Tibial nerve (tissue), 4 donors: ENCODE results near the gene BLOC1S4. TPM values are rescaled to one million over a fixed set of nuclear protein-coding genes. Genes with fewer than 3 reads are reported as not detected.
"Not testable (repeated sequence)": the region's sequence is repeated elsewhere in the genome, so short reads cannot be mapped to it uniquely, and the experiment has no call there.

Experiments
- DNase-seq, 2 donors: peaks; one replicate each; pipeline ENCODE4 v3.0.0-alpha.2; 2019; ENCODE audit warnings: low spot score in 2 of 2
- H3K27ac ChIP-seq, 4 donors: fragments of 200-600 bp; sonication (generic) in 3 of 4; one replicate each; pipeline ENCODE4 v1.5.1; 2017 to 2019; ENCODE audit warnings: mild to moderate bottlenecking in 1 of 4
- H3K27me3 ChIP-seq, 2 donors: fragments of 200-600 bp; sonication (generic) in 1 of 2; one replicate each; pipeline versions ENCODE4 v1.5.1 to v1.6.0; 2017 to 2019
- H3K36me3 ChIP-seq, 3 donors: fragments of 200-600 bp; sonication (generic); one replicate each; pipeline ENCODE4 v1.5.1; 2018 to 2019
- H3K4me1 ChIP-seq, 4 donors: fragments of 200-600 bp; sonication (generic) in 3 of 4; one replicate each; pipeline ENCODE4 v1.5.1; 2017 to 2019
- H3K4me3 ChIP-seq, 4 donors: fragments of 200-600 bp; sonication (generic) in 3 of 4; one replicate each; pipeline ENCODE4 v1.5.1; 2017 to 2019; ENCODE audit warnings: mild to moderate bottlenecking in 1 of 4, moderate library complexity in 1 of 4
- H3K9me3 ChIP-seq, 4 donors: fragments of 200-600 bp; sonication (generic) in 3 of 4; one replicate each; pipeline ENCODE4 v1.5.1; 2017 to 2019
- CTCF ChIP-seq, 5 experiments: fragments of 200-600 bp in 3 of 5; fragments of 450-650 bp in 2 of 5; sonication (generic) in 3 of 5; IDR thresholded peaks; one replicate each; pipeline ENCODE4 v1.5.1; 2016 to 2019; ENCODE audit warnings: antibody characterized with exemption in 5 of 5, mild to moderate bottlenecking in 3 of 5, moderate library complexity in 2 of 5
- EP300 ChIP-seq, 2 donors: sonication (generic); formaldehyde crosslinking; IDR thresholded peaks; one replicate each; pipeline ENCODE4 v1.6.1; 2017; ENCODE audit warnings: antibody characterized with exemption in 2 of 2, mild to moderate bottlenecking in 1 of 2
- POLR2A ChIP-seq, 2 donors: fragments of 450-650 bp; IDR thresholded peaks; one replicate each; pipeline ENCODE4 v1.6.1; 2017; ENCODE audit warnings: antibody characterized with exemption in 2 of 2, mild to moderate bottlenecking in 2 of 2, moderate library complexity in 2 of 2
- WGBS, 2 donors: methylation state at CpG; one replicate each; pipeline ENCODE4 v1.1.5; 2018; 5-methylcytosine and 5-hydroxymethylcytosine counted together
- total RNA-seq, 4 donors: library from RNA; depleted of rRNA; stranded (reverse); fragments of >200 nt; gene quantifications; one replicate each; pipeline ENCODE4 v1.1.0, GENCODE V29; 2016

BLOC1S4 gene
- 10 to 100 TPM; 18.0 to 32.8 (median 28.3) TPM for total RNA-seq

- Histone ChIP-seq H3K27ac (peak within 1 kb of the TSS; percentile 87 to 96 (median 92)), H3K4me1 (peaks cover 0 to 37% (median 25%) of the 10 kb centered on the region in 4 donors), H3K36me3 (peaks cover 0 to 10% (median 0%) of the 10 kb centered on the region in 3 donors), H3K27me3 (no peaks in the 10 kb centered on the region), H3K9me3 (no peaks in the 10 kb centered on the region), H3K4me3 (peak within 1 kb of the TSS; percentile 76 to 82 (median 78))
- DNase-seq = peak; percentile 73 to 78
- peak; percentile 57 to 95 for TF ChIP-seq EP300 (IDR thresholded peaks at IDR 0.05)
- TF ChIP-seq POLR2A (IDR thresholded peaks at IDR 0.05) = peak; percentile 46 to 70
- TF ChIP-seq CTCF (IDR thresholded peaks at IDR 0.05) = peak; percentile 16 to 58 (median 21)
- 0 to 1% methylated on average over 90 to 97 of the region's 109 CpGs for WGBS, 2 donors
These were observed at the start of gene BLOC1S4 for GRCh38 chr4:6716018-6716911. BLOC1S4 (plus strand) TSS chr4:6716174; CDS start chr4:6716210, 36 bp downstream.

- 82 to 86% methylated on average over 11 of the region's 11 CpGs for WGBS, 2 donors
These were observed 47.6 kb upstream of the BLOC1S4 start for GRCh38 chr4:6668391-6668790.

GRCh38 chr4:6671648-6672047 lies 44.3 kb upstream of the BLOC1S4 start:
- Histone ChIP-seq H3K27ac (no peak overlapping the region), H3K9me3 (no peaks in the 10 kb centered on the region), H3K4me3 (no peak overlapping the region), H3K4me1 (peaks cover 0 to 26% (median 20%) of the 10 kb centered on the region in 4 donors), H3K27me3 (no peaks in the 10 kb centered on the region), H3K36me3 (peaks cover 0 to 27% (median 0%) of the 10 kb centered on the region in 3 donors)
- no peak for DNase-seq
- no peak for TF ChIP-seq POLR2A (IDR thresholded peaks at IDR 0.05)
- TF ChIP-seq CTCF (IDR thresholded peaks at IDR 0.05) = no peak
- TF ChIP-seq EP300 (IDR thresholded peaks at IDR 0.05) = no peak
- 86 to 100% methylated on average over 1 of the region's 1 CpG for WGBS, 2 donors

More at GRCh38 chr4:6668391-6668790, 47.6 kb upstream of the BLOC1S4 start:
- Histone ChIP-seq H3K9me3 (no peaks in the 10 kb centered on the region), H3K27me3 (peaks cover 0 to 19% of the 10 kb centered on the region in 2 donors), H3K4me1 (peaks cover 0 to 15% (median 4%) of the 10 kb centered on the region in 4 donors), H3K4me3 (no peak overlapping the region), H3K27ac (no peak overlapping the region), H3K36me3 (peaks cover 0 to 26% (median 0%) of the 10 kb centered on the region in 3 donors)
- TF ChIP-seq POLR2A (IDR thresholded peaks at IDR 0.05) = no peak
- no peak for TF ChIP-seq CTCF (IDR thresholded peaks at IDR 0.05)
- TF ChIP-seq EP300 (IDR thresholded peaks at IDR 0.05) = no peak
- DNase-seq = no peak

- Histone ChIP-seq H3K9me3 (no peaks in the 10 kb centered on the region), H3K36me3 (peaks cover 0 to 31% (median 0%) of the 10 kb centered on the region in 3 donors), H3K27ac (no peak overlapping the region), H3K27me3 (no peaks in the 10 kb centered on the region), H3K4me3 (no peak overlapping the region), H3K4me1 (peaks cover 0 to 31% (median 23%) of the 10 kb centered on the region in 4 donors)
- WGBS, 2 donors = 93 to 94% methylated on average over 19 of the region's 19 CpGs
- DNase-seq = no peak
- TF ChIP-seq CTCF (IDR thresholded peaks at IDR 0.05) = no peak
- no peak for TF ChIP-seq EP300 (IDR thresholded peaks at IDR 0.05)
- no peak for TF ChIP-seq POLR2A (IDR thresholded peaks at IDR 0.05)
These were observed 43.8 kb upstream of the BLOC1S4 start for GRCh38 chr4:6672131-6672530.

GRCh38 chr4:6672541-6673190 lies 43.3 kb upstream of the BLOC1S4 start:
- DNase-seq, H3K9me3 ChIP-seq, H3K27ac ChIP-seq, H3K27me3 ChIP-seq: not testable (repeated sequence)
- Histone ChIP-seq H3K4me3 (peak overlapping the region in 2 of 4 donors; percentile 79 to 84), H3K4me1 (peaks cover 0 to 34% (median 24%) of the 10 kb centered on the region in 4 donors), H3K36me3 (peaks cover 0 to 37% (median 0%) of the 10 kb centered on the region in 3 donors)
- 97% methylated on average over 20 to 25 of the region's 34 CpGs for WGBS, 2 donors
